Activated naive CD4-positive, alpha-beta T cell treated with anti-CD3 and anti-CD28 coated beads, Interleukin-2, amount 10 ng/mL, durations not matched to agents 7 days and 5 days (primary cell): ENCODE measurements around the gene CXorf49B.
"Not testable (repeated sequence)": the region's sequence is repeated elsewhere in the genome, so short reads cannot be mapped to it uniquely, and the experiment has no call there.

Source experiments
- CTCF ChIA-PET: fragments of 350-600 bp; sonication (Branson Sonifier 250); formaldehyde crosslinking; loops from one replicate; lab custom pipeline; 2021; ENCODE audit warnings: antibody characterized with exemption; lab: Charles Lee
- DNase-seq: peaks from one replicate; pipeline ENCODE4 v3.0.0-alpha.2; 2020
- H3K27ac Mint-ChIP-seq: one replicate; pipeline ENCODE4 v1.8.0; 2021; ENCODE audit warnings: mild to moderate bottlenecking, moderate library complexity, mixed read lengths
- H3K27me3 Mint-ChIP-seq: one replicate; pipeline ENCODE4 v1.8.0; 2021; ENCODE audit warnings: mild to moderate bottlenecking, mixed read lengths
- H3K36me3 Mint-ChIP-seq: one replicate; pipeline ENCODE4 v1.8.0; 2021; ENCODE audit warnings: mixed read lengths
- H3K4me1 Mint-ChIP-seq: one replicate; pipeline ENCODE4 v1.8.0; 2021; ENCODE audit warnings: mixed read lengths
- H3K4me3 Mint-ChIP-seq: one replicate; pipeline ENCODE4 v1.8.0; 2021; ENCODE audit warnings: mild to moderate bottlenecking, moderate library complexity, mixed read lengths
- H3K9me3 Mint-ChIP-seq: one replicate; pipeline ENCODE4 v1.8.0; 2021; ENCODE audit warnings: mixed read lengths

Gene CXorf49B

GRCh38 chrX:71763049-71763448 lies at the start of gene CXorf49B:
TSS of gene CXorf49B (plus strand) at chrX:71763349. CDS start at chrX:71763424, 75 bp downstream.
- DNase-seq, H3K36me3 Mint-ChIP-seq, H3K27ac Mint-ChIP-seq, H3K4me1 Mint-ChIP-seq, H3K9me3 Mint-ChIP-seq, CTCF ChIA-PET, H3K4me3 Mint-ChIP-seq, H3K27me3 Mint-ChIP-seq: not testable (repeated sequence)

GRCh38 chrX:71714064-71714463 lies 49.1 kb upstream of the CXorf49B start:
- CTCF ChIA-PET, DNase-seq, H3K9me3 Mint-ChIP-seq, H3K27ac Mint-ChIP-seq, H3K27me3 Mint-ChIP-seq, H3K4me1 Mint-ChIP-seq, H3K36me3 Mint-ChIP-seq, H3K4me3 Mint-ChIP-seq: not testable (repeated sequence)

GRCh38 chrX:71715551-71715950 lies 47.6 kb upstream of the CXorf49B start:
- H3K9me3 Mint-ChIP-seq, H3K4me3 Mint-ChIP-seq, H3K27ac Mint-ChIP-seq, DNase-seq, H3K27me3 Mint-ChIP-seq, H3K4me1 Mint-ChIP-seq, CTCF ChIA-PET, H3K36me3 Mint-ChIP-seq: not testable (repeated sequence)

- DNase-seq, CTCF ChIA-PET, H3K4me3 Mint-ChIP-seq, H3K27me3 Mint-ChIP-seq, H3K4me1 Mint-ChIP-seq, H3K36me3 Mint-ChIP-seq, H3K27ac Mint-ChIP-seq, H3K9me3 Mint-ChIP-seq: not testable (repeated sequence)
Observed at GRCh38 chrX:71716323-71716722, 46.8 kb upstream of the CXorf49B start.

GRCh38 chrX:71718185-71718584 lies 45.0 kb upstream of the CXorf49B start, which contains the start of gene CXorf49:
TSS of gene CXorf49 (minus strand) at chrX:71718285. CDS start at chrX:71718151, 134 bp downstream.
- H3K27me3 Mint-ChIP-seq, H3K4me1 Mint-ChIP-seq, H3K4me3 Mint-ChIP-seq, H3K9me3 Mint-ChIP-seq, H3K36me3 Mint-ChIP-seq, CTCF ChIA-PET, H3K27ac Mint-ChIP-seq, DNase-seq: not testable (repeated sequence)

- H3K9me3 Mint-ChIP-seq, H3K27ac Mint-ChIP-seq, H3K4me3 Mint-ChIP-seq, H3K4me1 Mint-ChIP-seq, H3K27me3 Mint-ChIP-seq, CTCF ChIA-PET, H3K36me3 Mint-ChIP-seq, DNase-seq: not testable (repeated sequence)
Observed at GRCh38 chrX:71719195-71719594, 44.0 kb upstream of the CXorf49B start.

GRCh38 chrX:71720289-71720886 lies 42.8 kb upstream of the CXorf49B start:
- H3K36me3 Mint-ChIP-seq, H3K9me3 Mint-ChIP-seq, CTCF ChIA-PET: not testable (repeated sequence)

GRCh38 chrX:71760688-71761281 lies 2.4 kb upstream of the CXorf49B start:
- not testable (repeated sequence) for H3K27me3 Mint-ChIP-seq, H3K4me3 Mint-ChIP-seq, H3K27ac Mint-ChIP-seq

More at GRCh38 chrX:71720289-71720886, 42.8 kb upstream of the CXorf49B start:
- H3K27ac Mint-ChIP-seq, H3K4me1 Mint-ChIP-seq, H3K4me3 Mint-ChIP-seq, DNase-seq, H3K27me3 Mint-ChIP-seq: not testable (repeated sequence)

GRCh38 chrX:71764832-71765231 lies 1.7 kb downstream of the CXorf49B start:
- CTCF ChIA-PET, H3K9me3 Mint-ChIP-seq, H3K27ac Mint-ChIP-seq, H3K27me3 Mint-ChIP-seq, DNase-seq, H3K4me3 Mint-ChIP-seq, H3K4me1 Mint-ChIP-seq, H3K36me3 Mint-ChIP-seq: not testable (repeated sequence)

More at GRCh38 chrX:71760688-71761281, 2.4 kb upstream of the CXorf49B start:
- CTCF ChIA-PET, H3K36me3 Mint-ChIP-seq, H3K4me1 Mint-ChIP-seq, DNase-seq, H3K9me3 Mint-ChIP-seq: not testable (repeated sequence)

- H3K27ac Mint-ChIP-seq, result not testable (repeated sequence)
Observed at GRCh38 chrX:71765613-71766012, 2.5 kb downstream of the CXorf49B start.

GRCh38 chrX:71767134-71767533 lies 4.0 kb downstream of the CXorf49B start:
- H3K4me1 Mint-ChIP-seq, H3K27me3 Mint-ChIP-seq, CTCF ChIA-PET, H3K36me3 Mint-ChIP-seq, H3K9me3 Mint-ChIP-seq, DNase-seq, H3K4me3 Mint-ChIP-seq, H3K27ac Mint-ChIP-seq: not testable (repeated sequence)

More at GRCh38 chrX:71765613-71766012, 2.5 kb downstream of the CXorf49B start:
- H3K9me3 Mint-ChIP-seq, DNase-seq, CTCF ChIA-PET, H3K36me3 Mint-ChIP-seq, H3K27me3 Mint-ChIP-seq, H3K4me3 Mint-ChIP-seq, H3K4me1 Mint-ChIP-seq: not testable (repeated sequence)

GRCh38 chrX:71778322-71778721 lies 15.2 kb downstream of the CXorf49B start:
- not testable (repeated sequence) for H3K9me3 Mint-ChIP-seq

GRCh38 chrX:71782225-71782949 lies 19.2 kb downstream of the CXorf49B start:
- H3K27ac Mint-ChIP-seq, H3K4me1 Mint-ChIP-seq, H3K36me3 Mint-ChIP-seq, CTCF ChIA-PET, DNase-seq, H3K4me3 Mint-ChIP-seq, H3K9me3 Mint-ChIP-seq, H3K27me3 Mint-ChIP-seq: not testable (repeated sequence)

More at GRCh38 chrX:71778322-71778721, 15.2 kb downstream of the CXorf49B start:
- H3K36me3 Mint-ChIP-seq, H3K4me3 Mint-ChIP-seq, CTCF ChIA-PET, DNase-seq, H3K27me3 Mint-ChIP-seq, H3K4me1 Mint-ChIP-seq, H3K27ac Mint-ChIP-seq: not testable (repeated sequence)

GRCh38 chrX:71782950-71783299 lies 19.8 kb downstream of the CXorf49B start:
- H3K9me3 Mint-ChIP-seq, CTCF ChIA-PET, H3K27me3 Mint-ChIP-seq, H3K4me1 Mint-ChIP-seq, DNase-seq, H3K27ac Mint-ChIP-seq, H3K36me3 Mint-ChIP-seq, H3K4me3 Mint-ChIP-seq: not testable (repeated sequence)
